GM12874 (cell line): Measurements from ENCODE around the gene TRPM2.

Experiments
- TF ChIP-seq, protein P1 (sequence below): IDR thresholded peaks from 2 replicates; pipeline ENCODE4 v1.5.1; 2011; ENCODE audit warnings: low read depth, mild to moderate bottlenecking, control low read depth, low read length, moderate library complexity; ENCODE audit not compliant: insufficient read depth

Gene TRPM2

DNA sequence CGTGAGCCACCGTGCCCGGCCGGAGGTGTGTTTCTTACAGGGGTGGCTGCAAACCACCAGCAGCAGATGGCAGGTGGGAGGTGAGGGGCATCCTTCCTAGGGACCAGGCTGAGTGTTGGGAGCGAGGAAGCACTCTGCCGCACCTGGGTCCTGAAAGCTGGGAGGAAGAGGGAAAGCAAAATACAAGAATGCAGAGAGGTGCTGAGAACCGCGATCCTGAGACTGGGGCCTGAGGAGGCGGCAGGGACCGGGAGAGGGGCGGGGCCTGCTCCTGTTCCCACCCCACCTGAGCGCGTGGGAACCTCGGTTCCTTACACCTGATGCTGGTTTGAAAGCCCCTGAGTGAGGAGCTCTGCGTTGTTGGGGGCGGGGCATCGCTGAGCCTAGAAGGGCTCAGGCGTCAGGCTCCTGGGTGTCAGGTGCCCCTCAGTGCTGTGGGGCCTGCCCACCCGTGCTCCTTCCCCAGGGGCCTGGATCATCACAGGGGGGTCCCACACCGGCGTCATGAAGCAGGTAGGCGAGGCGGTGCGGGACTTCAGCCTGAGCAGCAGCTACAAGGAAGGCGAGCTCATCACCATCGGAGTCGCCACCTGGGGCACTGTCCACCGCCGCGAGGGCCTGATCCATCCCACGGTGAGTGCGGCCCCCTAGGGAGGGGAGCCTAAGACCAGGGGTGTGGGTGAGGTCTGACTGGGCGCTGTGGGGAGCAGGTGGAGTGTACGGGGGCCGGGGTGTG, 15.5 kb downstream of the TRPM2 start:
- TF ChIP-seq, protein P1, sequence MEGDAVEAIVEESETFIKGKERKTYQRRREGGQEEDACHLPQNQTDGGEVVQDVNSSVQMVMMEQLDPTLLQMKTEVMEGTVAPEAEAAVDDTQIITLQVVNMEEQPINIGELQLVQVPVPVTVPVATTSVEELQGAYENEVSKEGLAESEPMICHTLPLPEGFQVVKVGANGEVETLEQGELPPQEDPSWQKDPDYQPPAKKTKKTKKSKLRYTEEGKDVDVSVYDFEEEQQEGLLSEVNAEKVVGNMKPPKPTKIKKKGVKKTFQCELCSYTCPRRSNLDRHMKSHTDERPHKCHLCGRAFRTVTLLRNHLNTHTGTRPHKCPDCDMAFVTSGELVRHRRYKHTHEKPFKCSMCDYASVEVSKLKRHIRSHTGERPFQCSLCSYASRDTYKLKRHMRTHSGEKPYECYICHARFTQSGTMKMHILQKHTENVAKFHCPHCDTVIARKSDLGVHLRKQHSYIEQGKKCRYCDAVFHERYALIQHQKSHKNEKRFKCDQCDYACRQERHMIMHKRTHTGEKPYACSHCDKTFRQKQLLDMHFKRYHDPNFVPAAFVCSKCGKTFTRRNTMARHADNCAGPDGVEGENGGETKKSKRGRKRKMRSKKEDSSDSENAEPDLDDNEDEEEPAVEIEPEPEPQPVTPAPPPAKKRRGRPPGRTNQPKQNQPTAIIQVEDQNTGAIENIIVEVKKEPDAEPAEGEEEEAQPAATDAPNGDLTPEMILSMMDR, result no peak

DNA sequence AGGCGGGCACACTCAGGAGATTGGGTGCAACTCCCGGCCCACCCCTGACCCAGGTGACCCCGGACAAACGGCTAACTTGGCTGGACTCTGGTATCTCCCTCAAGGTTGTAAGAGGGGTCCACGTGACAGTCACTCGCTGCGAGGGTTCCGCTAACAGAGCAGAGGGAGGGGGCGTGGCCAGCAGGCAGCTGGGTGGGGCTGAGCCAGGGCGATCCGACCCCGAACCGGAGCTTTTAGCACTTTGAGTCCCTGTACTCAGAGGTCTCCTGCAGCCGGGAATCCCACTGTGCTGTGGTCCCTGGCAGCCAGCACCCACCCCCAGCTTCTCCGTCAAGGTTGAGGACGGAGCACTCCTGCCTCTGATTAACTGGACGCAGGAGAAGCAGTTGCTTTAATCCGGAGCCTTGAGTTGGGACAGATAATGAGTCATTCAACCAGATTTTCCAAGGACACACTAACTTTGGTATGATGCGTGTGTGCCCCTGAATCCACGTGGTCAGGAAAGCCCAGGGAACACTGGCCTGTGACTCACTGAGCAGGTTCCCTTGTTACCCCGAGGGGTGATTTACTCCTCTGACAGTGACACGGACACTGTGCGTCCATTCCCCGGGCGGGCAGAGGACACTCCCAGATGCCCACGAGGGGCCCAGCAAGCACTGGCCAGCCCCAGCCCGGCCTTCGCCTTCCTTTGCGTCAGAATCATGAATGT, 16.8 kb downstream of the TRPM2 start:
- TF ChIP-seq, protein P1, result no peak

DNA sequence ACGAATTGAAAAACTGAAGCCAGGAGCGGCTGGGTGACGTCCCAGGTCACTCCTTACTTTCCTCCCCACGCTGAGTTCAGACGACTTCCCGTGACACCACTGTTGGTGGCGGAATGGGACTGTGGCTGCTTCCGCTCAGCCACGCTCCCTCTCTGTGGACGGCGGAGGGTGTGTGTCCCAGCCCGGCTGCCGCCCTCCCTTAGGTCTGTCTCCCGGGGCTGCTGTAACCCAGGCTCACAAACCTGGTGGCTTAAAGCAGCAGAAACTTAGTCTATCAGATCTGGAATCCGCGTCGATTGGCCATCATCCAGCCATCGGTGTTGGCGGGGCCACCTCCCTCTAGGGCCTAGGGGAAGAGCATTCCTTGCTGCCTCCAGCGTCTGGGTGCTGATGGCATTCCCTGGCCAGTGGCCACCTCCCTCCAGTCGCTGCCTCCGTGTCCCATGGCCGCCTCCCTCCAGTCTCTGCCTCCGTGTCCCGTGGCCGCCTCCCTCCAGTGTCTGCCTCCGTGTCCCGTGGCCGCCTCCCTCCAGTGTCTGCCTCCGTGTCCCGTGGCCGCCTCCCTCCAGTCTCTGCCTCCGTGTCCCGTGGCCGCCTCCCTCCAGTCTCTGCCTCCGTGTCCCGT, 17.5 kb downstream of the TRPM2 start:
- TF ChIP-seq, protein P1, result no peak

DNA sequence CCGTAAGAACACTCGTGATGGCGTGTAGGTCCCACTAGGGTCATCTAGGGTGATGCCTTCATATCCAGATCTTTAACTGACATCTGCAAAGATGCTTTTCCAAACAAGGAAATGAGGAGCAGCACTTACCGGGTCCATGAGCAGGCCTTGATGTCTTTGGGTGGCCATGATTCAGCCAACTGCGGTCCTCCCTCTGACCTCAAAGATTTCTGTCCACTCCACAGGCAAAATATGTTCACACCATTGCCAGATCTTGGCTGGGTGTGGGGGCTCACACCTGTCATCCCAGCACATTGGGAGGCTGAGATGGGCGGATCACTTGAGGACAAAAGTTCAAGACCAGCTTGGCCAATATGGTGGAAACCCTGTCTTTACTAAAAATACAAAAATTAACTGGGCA, 18.2 kb downstream of the TRPM2 start:
- TF ChIP-seq, protein P1, result no peak

DNA sequence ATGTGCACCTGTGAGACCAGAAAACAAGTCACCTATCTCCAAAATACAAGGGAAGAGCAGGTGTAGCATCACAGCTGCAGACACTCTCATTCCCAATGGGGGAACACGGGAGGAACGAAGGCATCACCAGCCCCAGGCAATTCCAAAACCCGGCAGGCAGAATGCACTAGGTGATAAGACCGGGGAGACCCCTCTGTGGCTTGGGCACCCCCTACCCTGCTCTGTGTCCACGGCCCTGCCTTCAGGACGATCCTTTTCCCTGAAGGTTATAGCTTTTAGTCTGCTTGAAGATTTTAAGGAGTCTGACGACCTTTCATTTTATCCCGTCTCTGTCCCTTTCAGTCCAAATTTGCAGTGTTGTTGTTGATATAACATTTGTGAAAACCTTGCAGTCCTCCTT, 19.2 kb downstream of the TRPM2 start:
- TF ChIP-seq, protein P1, result no peak

DNA sequence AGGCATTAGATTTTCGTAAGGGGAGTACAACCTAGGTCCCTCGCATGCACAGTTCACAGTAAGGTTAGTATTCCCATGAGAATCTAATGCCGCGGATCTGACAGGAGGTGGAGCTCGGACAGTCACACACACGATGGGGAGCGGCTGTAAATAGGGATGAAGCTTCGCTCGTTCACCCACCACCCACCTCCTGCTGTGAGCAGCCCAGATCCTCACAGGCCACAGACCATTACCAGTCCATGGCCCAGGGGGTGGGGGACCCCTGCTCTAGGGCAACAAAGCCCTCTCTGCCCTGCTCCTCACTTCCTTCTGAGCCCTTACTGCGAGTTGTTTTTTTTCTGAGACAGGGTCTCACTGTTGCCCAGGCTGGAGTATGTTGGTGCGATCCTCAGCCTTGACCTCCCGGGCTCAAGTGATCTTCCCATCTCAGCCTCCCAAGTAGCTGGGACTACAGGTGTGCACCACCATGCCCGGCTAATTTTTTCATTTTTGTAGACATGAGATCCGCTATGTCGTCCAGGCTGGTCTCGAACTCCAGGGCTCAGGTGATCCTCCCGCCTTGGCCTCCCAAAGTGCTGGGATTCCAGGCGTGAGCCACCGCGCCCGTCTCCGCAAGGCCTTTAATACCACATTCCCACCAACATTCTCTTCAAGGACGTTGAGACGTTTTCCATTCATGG, 21.3 kb downstream of the TRPM2 start:
- TF ChIP-seq, protein P1, result no peak

DNA sequence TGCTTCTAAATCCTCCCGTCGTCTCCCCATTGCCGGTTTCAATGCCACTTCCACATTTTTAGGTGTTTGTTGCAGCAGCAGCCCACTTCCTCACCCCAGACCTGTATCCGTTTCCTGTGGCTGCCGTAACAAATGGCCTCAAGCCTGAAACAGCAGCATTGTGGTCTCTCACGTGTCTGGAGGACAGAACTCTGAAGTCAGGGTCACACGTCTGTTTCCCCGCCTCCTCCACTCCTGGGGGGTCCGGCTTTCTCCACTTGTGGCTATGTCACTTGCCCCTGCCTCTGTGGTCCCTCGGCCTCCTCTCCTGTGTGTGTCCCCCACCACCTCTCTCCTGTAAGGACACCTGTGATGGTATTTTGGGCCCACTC, 21.8 kb downstream of the TRPM2 start:
- TF ChIP-seq, protein P1, result no peak
